Measurements from ENCODE around the gene LGALS1.

DNA sequence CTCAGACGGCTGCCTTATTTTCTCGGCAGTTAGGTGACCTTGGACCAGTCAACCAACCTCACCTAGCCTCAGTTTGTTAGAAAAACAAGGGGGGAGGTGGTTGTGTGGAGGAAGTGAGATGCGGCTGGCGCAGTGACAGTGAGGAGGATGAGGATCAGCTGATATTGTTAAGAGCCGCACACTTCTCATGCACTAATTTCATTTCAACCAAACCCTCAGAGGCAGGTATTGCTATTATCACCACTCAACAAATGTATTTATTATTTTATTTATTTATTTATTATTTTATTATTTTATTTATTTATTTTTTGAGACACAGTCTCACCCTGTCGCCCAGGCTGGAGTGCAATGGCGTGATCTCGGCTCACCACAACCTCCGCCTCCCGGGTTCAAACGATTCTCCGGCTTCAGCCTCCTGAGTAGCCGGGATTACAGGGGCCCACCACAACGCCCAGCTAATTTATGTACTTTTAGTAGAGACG is 2.1 kb downstream of the LGALS1 start:
- TF ChIP-seq POLR2A (IDR thresholded peaks at IDR 0.05; ENCODE audit: low read depth, low read length) (no peak), POLR2AphosphoS5 (IDR thresholded peaks at IDR 0.05; ENCODE audit: low read depth, low read length) (no peak), TAF1 (IDR thresholded peaks at IDR 0.05; ENCODE audit: low read depth, low read length) (no peak), PAX5 (IDR thresholded peaks at IDR 0.05; ENCODE audit: insufficient read depth, low read length, severe bottlenecking) (no peak)
